OCI-LY7 (cell line): ENCODE data around the gene SMAD1.

Experiments
- CTCF ChIP-seq: fragments of 200-600 bp; sonication (generic); conservative IDR thresholded peaks from 2 replicates; pipeline ENCODE4 v1.5.1; 2014; ENCODE audit warnings: mild to moderate bottlenecking, antibody characterized with exemption, low read length, moderate library complexity, mixed read lengths
- EZH2phosphoT487 ChIP-seq: fragments of 200-600 bp; sonication (generic); IDR thresholded peaks from 2 replicates; pipeline ENCODE4 v1.6.1; 2018; ENCODE audit warnings: low read depth, borderline replicate concordance, mild to moderate bottlenecking, mixed run types, antibody characterized with exemption, low read length, moderate library complexity, mixed read lengths

GRCh38 chr4:145564540-145564939, 82.9 kb downstream of the SMAD1 start:
- TF ChIP-seq CTCF, result no peak
- no peak for TF ChIP-seq EZH2phosphoT487
